GM23338 (cell line): ENCODE data around the gene CORO7.

Source experiments
- POLR2AphosphoS5 ChIP-seq: IDR thresholded peaks from 2 replicates; pipeline ENCODE4 v1.6.1; 2016; ENCODE audit warnings: antibody characterized with exemption, low read depth
- REST ChIP-seq: IDR thresholded peaks from one replicate; pipeline ENCODE4 v1.6.1; 2018; ENCODE audit warnings: antibody characterized with exemption; ENCODE audit not compliant: unreplicated experiment
- TF ChIP-seq, protein P1 (sequence below), 2 experiments: fragments of 200-600 bp in 1 of 2; sonication (generic) in 1 of 2; conservative IDR thresholded peaks; 2 replicates each; pipeline versions ENCODE4 v1.5.1 to v1.6.1; 2016 to 2017; ENCODE audit warnings: antibody characterized with exemption in 2 of 2, low read depth in 2 of 2, mild to moderate bottlenecking in 2 of 2, moderate library complexity in 1 of 2

- no peak for TF ChIP-seq POLR2AphosphoS5
- TF ChIP-seq, protein P1, sequence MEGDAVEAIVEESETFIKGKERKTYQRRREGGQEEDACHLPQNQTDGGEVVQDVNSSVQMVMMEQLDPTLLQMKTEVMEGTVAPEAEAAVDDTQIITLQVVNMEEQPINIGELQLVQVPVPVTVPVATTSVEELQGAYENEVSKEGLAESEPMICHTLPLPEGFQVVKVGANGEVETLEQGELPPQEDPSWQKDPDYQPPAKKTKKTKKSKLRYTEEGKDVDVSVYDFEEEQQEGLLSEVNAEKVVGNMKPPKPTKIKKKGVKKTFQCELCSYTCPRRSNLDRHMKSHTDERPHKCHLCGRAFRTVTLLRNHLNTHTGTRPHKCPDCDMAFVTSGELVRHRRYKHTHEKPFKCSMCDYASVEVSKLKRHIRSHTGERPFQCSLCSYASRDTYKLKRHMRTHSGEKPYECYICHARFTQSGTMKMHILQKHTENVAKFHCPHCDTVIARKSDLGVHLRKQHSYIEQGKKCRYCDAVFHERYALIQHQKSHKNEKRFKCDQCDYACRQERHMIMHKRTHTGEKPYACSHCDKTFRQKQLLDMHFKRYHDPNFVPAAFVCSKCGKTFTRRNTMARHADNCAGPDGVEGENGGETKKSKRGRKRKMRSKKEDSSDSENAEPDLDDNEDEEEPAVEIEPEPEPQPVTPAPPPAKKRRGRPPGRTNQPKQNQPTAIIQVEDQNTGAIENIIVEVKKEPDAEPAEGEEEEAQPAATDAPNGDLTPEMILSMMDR (conservative IDR thresholded peaks at IDR 0.05; ENCODE audit: low read depth in 2 of 2): no peak
- no peak for TF ChIP-seq REST
These were observed 53.8 kb downstream of the CORO7 start for GRCh38 chr16:4362476-4363135.
